HCT116 (cell line): ENCODE data around the gene HSH2D. TPM values are rescaled to one million over a fixed set of nuclear protein-coding genes. Genes with fewer than 3 reads are reported as not detected.
A peak's percentile ranks its signal among the peaks of the same experiment; 100 is the strongest.

Source experiments
- ATAC-seq: fragments of 200-7000 bp; cut with Tn5 transposase; 2 replicates; pipeline ENCODE4 v1.9.1; 2020; ENCODE audit warnings: mild to moderate bottlenecking, moderate library complexity
- BruUV-seq: library from RNA; stranded (reverse); fragments of 400-500 nt; replicated peaks from 2 replicates; lab custom pipeline; 2021; lab: Mats Ljungman, UMichigan
- CTCF ChIA-PET: fragments of 300-600 bp; sonication (Branson Sonifier 250); formaldehyde crosslinking; loops from one replicate; lab custom pipeline; 2021; ENCODE audit warnings: antibody characterized with exemption; lab: Charles Lee
- POLR2A ChIA-PET: fragments of 300-600, 350-600 bp; sonication (Branson Sonifier 250); formaldehyde crosslinking; loops from one replicate; lab custom pipeline; 2021; ENCODE audit warnings: antibody characterized with exemption; lab: Charles Lee
- RAD21 ChIA-PET, 2 experiments: fragments of 300-600 bp; sonication (Branson Sonifier 250); formaldehyde crosslinking; loops; one replicate each; lab custom pipeline; 2023; ENCODE audit warnings: low total read pairs in 2 of 2; ENCODE audit not compliant: uncharacterized antibody in 2 of 2, unreplicated experiment in 2 of 2, low non-redundant PET in 1 of 2; lab: Charles Lee
- DNase-seq: peaks from one replicate; pipeline ENCODE4 v3.0.0-alpha.2; 2010; ENCODE audit warnings: low read depth, low spot score
- H2AFZ ChIP-seq: fragments of 200-600 bp; shearing (Covaris generic), sonication (generic); 2 replicates; pipeline ENCODE4 v1.6.1; 2017; ENCODE audit warnings: low read depth, mixed run types, mixed read lengths, antibody characterized with exemption, low read length; ENCODE audit not compliant: poor library complexity, severe bottlenecking
- H3K27ac ChIP-seq: 2 replicates; pipeline ENCODE4 v1.5.1; 2012; ENCODE audit warnings: low read depth, low read length
- H3K27me3 ChIP-seq: fragments of 200-600 bp; sonication (generic); 2 replicates; pipeline ENCODE4 v1.6.1; 2016; ENCODE audit warnings: mixed run types, low read length, mixed read lengths; ENCODE audit not compliant: insufficient read depth
- H3K36me3 ChIP-seq, 2 experiments: fragments of 200-500 bp in 1 of 2; fragments of 200-600 bp in 1 of 2; sonication (Bioruptor generic) in 1 of 2; sonication (generic) in 1 of 2; 2 replicates each; pipeline versions ENCODE4 v1.5.1 to v1.6.1; 2014 to 2016; ENCODE audit warnings: low read length in 2 of 2, inconsistent platforms in 1 of 2, mixed read lengths in 1 of 2, mixed run types in 1 of 2; ENCODE audit not compliant: insufficient read depth in 2 of 2, control insufficient read depth in 1 of 2
- H3K4me1 ChIP-seq, 2 experiments: fragments of 200-600 bp in 1 of 2; sonication (generic) in 1 of 2; 2 replicates each; pipeline versions ENCODE4 v1.5.1 to v1.6.1; 2012 to 2017; ENCODE audit warnings: low read length in 2 of 2, inconsistent platforms in 1 of 2, mild to moderate bottlenecking in 1 of 2, mixed read lengths in 1 of 2, mixed run types in 1 of 2, moderate library complexity in 1 of 2; ENCODE audit not compliant: insufficient read depth in 2 of 2, control insufficient read depth in 1 of 2
- H3K4me2 ChIP-seq: fragments of 200-600 bp; sonication (generic); 2 replicates; pipeline ENCODE4 v1.6.1; 2017; ENCODE audit warnings: mixed run types, low read length, mixed read lengths
- H3K4me3 ChIP-seq, 2 experiments: fragments of 200-600 bp in 1 of 2; sonication (generic) in 1 of 2; replicated peaks in 1 of 2; 2 replicates each; pipeline ENCODE4 v1.5.1; 2011 to 2016; ENCODE audit warnings: low read length in 2 of 2, control low read depth in 1 of 2, low read depth in 1 of 2, mild to moderate bottlenecking in 1 of 2, mixed read lengths in 1 of 2, mixed run types in 1 of 2
- H3K79me2 ChIP-seq: fragments of 200-600 bp; sonication (generic); 2 replicates; pipeline ENCODE4 v1.6.1; 2017; ENCODE audit warnings: mild to moderate bottlenecking, mixed run types, low read length, moderate library complexity, mixed read lengths; ENCODE audit not compliant: insufficient read depth
- H3K9ac ChIP-seq: fragments of 200-600 bp; sonication (generic); 2 replicates; pipeline ENCODE4 v1.6.1; 2016; ENCODE audit warnings: low read length, mixed read lengths
- H3K9me2 ChIP-seq: fragments of 200-600 bp; sonication (generic), shearing (Covaris generic); 2 replicates; pipeline ENCODE4 v1.6.1; 2017; ENCODE audit warnings: mixed run types, mild to moderate bottlenecking, moderate library complexity; ENCODE audit not compliant: insufficient read depth
- H3K9me3 ChIP-seq, 2 experiments: fragments of 200-500 bp in 1 of 2; fragments of 200-600 bp in 1 of 2; sonication (Bioruptor generic) in 1 of 2; sonication (generic) in 1 of 2; 2 replicates each; pipeline ENCODE4 v1.6.1; 2014 to 2017; ENCODE audit warnings: low read length in 2 of 2, mixed read lengths in 2 of 2, inconsistent platforms in 1 of 2, low read depth in 1 of 2, mild to moderate bottlenecking in 1 of 2, mixed run types in 1 of 2, moderate library complexity in 1 of 2; ENCODE audit not compliant: control insufficient read depth in 1 of 2, insufficient read depth in 1 of 2
- H4K20me1 ChIP-seq: fragments of 200-600 bp; sonication (generic), shearing (Covaris generic); 2 replicates; pipeline ENCODE4 v1.6.1; 2017; ENCODE audit warnings: mixed run types, mild to moderate bottlenecking, moderate library complexity; ENCODE audit not compliant: insufficient read depth
- CBX3 ChIP-seq: IDR thresholded peaks from 2 replicates; pipeline ENCODE4 v1.6.1; 2012; ENCODE audit warnings: low read depth
- CEBPB ChIP-seq: IDR thresholded peaks from 2 replicates; pipeline ENCODE4 v1.6.1; 2012; ENCODE audit warnings: low read depth
- EGR1 ChIP-seq: IDR thresholded peaks from 2 replicates; pipeline ENCODE4 v1.6.1; 2012; ENCODE audit warnings: low read depth
- EZH2 ChIP-seq: fragments of 200-600 bp; sonication (generic); IDR thresholded peaks from 2 replicates; pipeline ENCODE4 v1.6.1; 2017; ENCODE audit warnings: antibody characterized with exemption, mixed run types
- EZH2phosphoT487 ChIP-seq: fragments of 200-600 bp; IDR thresholded peaks from 2 replicates; pipeline ENCODE4 v1.6.1; 2018; ENCODE audit warnings: antibody characterized with exemption, borderline replicate concordance
- FOSL1 ChIP-seq: IDR thresholded peaks from 2 replicates; pipeline ENCODE4 v1.6.1; 2012; ENCODE audit warnings: low read depth
- JUND ChIP-seq: IDR thresholded peaks from 2 replicates; pipeline ENCODE4 v1.6.1; 2012
- MAX ChIP-seq: IDR thresholded peaks from 2 replicates; pipeline ENCODE4 v1.6.1; 2012
- POLR2A ChIP-seq: IDR thresholded peaks from 2 replicates; pipeline ENCODE4 v1.7.0; 2011; ENCODE audit warnings: borderline replicate concordance; ENCODE audit not compliant: insufficient read depth, insufficient read length; ENCODE audit errors: extremely low read depth
- POLR2AphosphoS5 ChIP-seq: IDR thresholded peaks from 2 replicates; pipeline ENCODE4 v1.6.1; 2011; ENCODE audit warnings: mild to moderate bottlenecking, low read depth, low read length, moderate library complexity
- RAD21 ChIP-seq: IDR thresholded peaks from 2 replicates; pipeline ENCODE4 v1.6.1; 2012; ENCODE audit warnings: low read depth, mild to moderate bottlenecking
- REST ChIP-seq: IDR thresholded peaks from 2 replicates; pipeline ENCODE4 v1.6.1; 2012; ENCODE audit warnings: low read depth
- SP1 ChIP-seq: IDR thresholded peaks from 2 replicates; pipeline ENCODE4 v1.6.1; 2012; ENCODE audit warnings: low read depth
- ZBTB33 ChIP-seq: IDR thresholded peaks from 2 replicates; pipeline ENCODE4 v1.6.1; 2011; ENCODE audit warnings: mild to moderate bottlenecking, low read length, moderate library complexity; ENCODE audit not compliant: insufficient replicate concordance; ENCODE audit errors: extremely low read depth
- ZFX ChIP-seq: fragments of 450-650 bp; IDR thresholded peaks from 2 replicates; pipeline ENCODE4 v1.6.1; 2017
- ZNF274 ChIP-seq: fragments of 200-500 bp; sonication (Bioruptor generic); IDR thresholded peaks from 2 replicates; pipeline ENCODE4 v1.6.1; 2014; ENCODE audit warnings: mild to moderate bottlenecking, low read depth, low read length, inconsistent platforms
- intact Hi-C: fragments of 100-400 bp; cut with micrococcal nuclease; formaldehyde crosslinking; loops from 2 replicates; pipeline ENCODE4 v1.10.0; 2022
- total RNA-seq: library from RNA; stranded (reverse); gene quantifications from one replicate; pipeline ENCODE4 v1.2.1, GENCODE V29; 2021; ENCODE audit not compliant: unreplicated experiment

HSH2D gene
- total RNA-seq, 1 experiment from 2014 or later, result 21.4 TPM

- no peak overlapping the region for H3K4me3 ChIP-seq
- no peaks in the 10 kb centered on the region for H4K20me1 ChIP-seq
- ChIA-PET RAD21 (interaction anchor here in 1 of 2 experiments (0.6 kb wide), 1 partner anchor 8 kb away, joined by 4 read pairs; no protein-coding TSS in a partner anchor), CTCF (no interaction called here), POLR2A (no interaction called here)
- H3K4me1 ChIP-seq, result peaks cover 0 to 4% of the 10 kb centered on the region in 2 experiments; a peak in 1 of 4 replicates
- no peaks in the 10 kb centered on the region for H3K9me3 ChIP-seq
- H3K9me2 ChIP-seq, result no peaks in the 10 kb centered on the region
- H3K27me3 ChIP-seq, result no peaks in the 10 kb centered on the region
- no peak overlapping the region for H3K4me2 ChIP-seq
- intact Hi-C loops, result no loop called here
- no peak overlapping the region for H3K9ac ChIP-seq
- H3K27ac ChIP-seq, result no peak overlapping the region
- BruUV-seq, result TSS peak; percentile 16
- H2AFZ ChIP-seq, result no peak overlapping the region
- ATAC-seq (no peak), DNase-seq (no peak)
- no peak for TF ChIP-seq REST
- TF ChIP-seq POLR2AphosphoS5, result no peak
- TF ChIP-seq ZBTB33, result no peak
- TF ChIP-seq CEBPB, result no peak
- TF ChIP-seq FOSL1, result no peak
- TF ChIP-seq POLR2A, result no peak
- no peak for TF ChIP-seq JUND
- no peak for TF ChIP-seq ZFX
- no peak for TF ChIP-seq CBX3
- TF ChIP-seq ZNF274, result no peak
- no peak for TF ChIP-seq EGR1
- TF ChIP-seq SP1, result no peak
- no peak for TF ChIP-seq EZH2phosphoT487
- no peak for TF ChIP-seq MAX
- no peak for TF ChIP-seq RAD21
- no peak for TF ChIP-seq EZH2
- H3K36me3 ChIP-seq, result peaks cover 10 to 22% of the 10 kb centered on the region in 2 experiments; a peak in 2 of 4 replicates
- no peaks in the 10 kb centered on the region for H3K79me2 ChIP-seq
Measured at GRCh38 chr19:16136185-16136999, 7.1 kb upstream of the HSH2D start.
